Loucy (cell line): ENCODE results near the gene GSG1L.

Source experiments
- EZH2phosphoT487 ChIP-seq: fragments of 200-600 bp; IDR thresholded peaks from 2 replicates; pipeline ENCODE4 v1.6.1; 2018; ENCODE audit warnings: antibody characterized with exemption, mild to moderate bottlenecking, moderate library complexity, borderline replicate concordance
- TF ChIP-seq, protein P1 (sequence below): fragments of 200-600 bp; sonication (generic); conservative IDR thresholded peaks from 2 replicates; pipeline ENCODE4 v1.5.1; 2014; ENCODE audit warnings: mild to moderate bottlenecking, antibody characterized with exemption, low read length

DNA sequence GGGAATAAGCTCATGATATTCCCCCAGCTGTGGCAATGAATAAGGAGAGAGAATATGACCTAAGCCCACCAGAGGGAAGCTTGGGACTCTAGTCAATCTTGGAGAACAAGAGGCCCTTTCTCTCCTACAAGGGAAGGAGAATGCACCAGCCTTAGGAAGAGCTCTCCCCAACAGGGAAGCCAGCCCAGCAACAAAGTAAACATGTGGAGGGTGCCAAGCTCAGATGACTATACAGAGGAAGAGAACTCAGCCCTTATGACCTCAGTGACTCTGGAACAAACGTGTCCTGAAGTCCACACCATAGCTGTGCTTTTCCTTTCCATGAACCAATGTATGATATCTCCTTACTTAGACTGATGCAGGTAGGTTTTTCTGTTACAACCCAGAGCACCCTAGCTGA lies 219.7 kb downstream of the GSG1L start:
- TF ChIP-seq, protein P1, sequence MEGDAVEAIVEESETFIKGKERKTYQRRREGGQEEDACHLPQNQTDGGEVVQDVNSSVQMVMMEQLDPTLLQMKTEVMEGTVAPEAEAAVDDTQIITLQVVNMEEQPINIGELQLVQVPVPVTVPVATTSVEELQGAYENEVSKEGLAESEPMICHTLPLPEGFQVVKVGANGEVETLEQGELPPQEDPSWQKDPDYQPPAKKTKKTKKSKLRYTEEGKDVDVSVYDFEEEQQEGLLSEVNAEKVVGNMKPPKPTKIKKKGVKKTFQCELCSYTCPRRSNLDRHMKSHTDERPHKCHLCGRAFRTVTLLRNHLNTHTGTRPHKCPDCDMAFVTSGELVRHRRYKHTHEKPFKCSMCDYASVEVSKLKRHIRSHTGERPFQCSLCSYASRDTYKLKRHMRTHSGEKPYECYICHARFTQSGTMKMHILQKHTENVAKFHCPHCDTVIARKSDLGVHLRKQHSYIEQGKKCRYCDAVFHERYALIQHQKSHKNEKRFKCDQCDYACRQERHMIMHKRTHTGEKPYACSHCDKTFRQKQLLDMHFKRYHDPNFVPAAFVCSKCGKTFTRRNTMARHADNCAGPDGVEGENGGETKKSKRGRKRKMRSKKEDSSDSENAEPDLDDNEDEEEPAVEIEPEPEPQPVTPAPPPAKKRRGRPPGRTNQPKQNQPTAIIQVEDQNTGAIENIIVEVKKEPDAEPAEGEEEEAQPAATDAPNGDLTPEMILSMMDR, result no peak
- no peak for TF ChIP-seq EZH2phosphoT487
